Thyroid gland (tissue), 4 donors: ENCODE data around the gene GPR137B.

Source experiments
- CTCF ChIP-seq, 6 experiments: fragments of 200-600 bp in 3 of 6; fragments of 450-650 bp in 3 of 6; sonication (generic) in 3 of 6; IDR thresholded peaks; one replicate each; pipeline ENCODE4 v1.5.1; 2016 to 2019; ENCODE audit warnings: antibody characterized with exemption in 6 of 6, mild to moderate bottlenecking in 2 of 6, inconsistent platforms in 1 of 6, moderate library complexity in 1 of 6
- POLR2A ChIP-seq, 2 donors: fragments of 450-650 bp; IDR thresholded peaks; one replicate each; pipeline ENCODE4 v1.6.1; 2017; ENCODE audit warnings: antibody characterized with exemption in 2 of 2, mild to moderate bottlenecking in 2 of 2, moderate library complexity in 1 of 2

- TF ChIP-seq CTCF (IDR thresholded peaks at IDR 0.05) (no peak), POLR2A (IDR thresholded peaks at IDR 0.05) (no peak)
Measured at GRCh38 chr1:236242568-236242967, 100.2 kb downstream of the GPR137B start.
